ENCODE data around the gene TENM3.

Gene TENM3

DNA sequence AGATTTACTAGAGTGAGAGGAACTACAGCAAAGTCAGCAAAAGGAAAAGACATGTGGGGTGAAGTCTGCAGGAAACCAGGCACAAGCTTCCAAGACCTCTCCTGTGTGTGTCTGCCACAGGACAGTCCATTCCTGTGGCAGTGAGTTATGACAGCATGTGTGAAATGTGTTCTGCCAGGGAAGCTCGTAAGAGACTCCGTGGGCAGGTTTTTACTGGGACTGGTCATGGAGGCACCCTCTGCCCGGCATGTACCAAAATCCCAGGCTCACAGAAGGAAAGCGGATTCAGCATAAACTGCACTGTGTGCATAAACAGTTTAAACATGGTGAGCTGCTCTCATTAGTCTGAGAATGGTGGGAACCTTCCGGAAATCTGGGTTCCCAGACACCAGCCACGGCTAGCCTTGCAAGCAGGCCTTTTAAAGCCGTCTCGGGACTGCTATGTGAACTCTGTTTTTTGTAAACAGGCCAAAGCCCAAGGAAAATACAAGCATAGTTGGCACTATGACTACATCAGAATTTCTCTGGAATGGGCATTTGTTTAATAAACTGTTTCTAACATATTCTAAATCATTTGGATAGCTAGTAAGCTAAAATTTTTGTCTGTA is 288.5 kb downstream of the TENM3 start:
- no peak for DNase-seq (ENCODE audit: extremely low read depth, low read depth)
- TF ChIP-seq, protein P1, sequence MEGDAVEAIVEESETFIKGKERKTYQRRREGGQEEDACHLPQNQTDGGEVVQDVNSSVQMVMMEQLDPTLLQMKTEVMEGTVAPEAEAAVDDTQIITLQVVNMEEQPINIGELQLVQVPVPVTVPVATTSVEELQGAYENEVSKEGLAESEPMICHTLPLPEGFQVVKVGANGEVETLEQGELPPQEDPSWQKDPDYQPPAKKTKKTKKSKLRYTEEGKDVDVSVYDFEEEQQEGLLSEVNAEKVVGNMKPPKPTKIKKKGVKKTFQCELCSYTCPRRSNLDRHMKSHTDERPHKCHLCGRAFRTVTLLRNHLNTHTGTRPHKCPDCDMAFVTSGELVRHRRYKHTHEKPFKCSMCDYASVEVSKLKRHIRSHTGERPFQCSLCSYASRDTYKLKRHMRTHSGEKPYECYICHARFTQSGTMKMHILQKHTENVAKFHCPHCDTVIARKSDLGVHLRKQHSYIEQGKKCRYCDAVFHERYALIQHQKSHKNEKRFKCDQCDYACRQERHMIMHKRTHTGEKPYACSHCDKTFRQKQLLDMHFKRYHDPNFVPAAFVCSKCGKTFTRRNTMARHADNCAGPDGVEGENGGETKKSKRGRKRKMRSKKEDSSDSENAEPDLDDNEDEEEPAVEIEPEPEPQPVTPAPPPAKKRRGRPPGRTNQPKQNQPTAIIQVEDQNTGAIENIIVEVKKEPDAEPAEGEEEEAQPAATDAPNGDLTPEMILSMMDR (IDR thresholded peaks at IDR 0.05; ENCODE audit: low read depth, low read length, missing control alignments): no peak
- no peak overlapping the region for H3K4me3 ChIP-seq (replicated peaks; ENCODE audit: low read depth, low read length)

DNA sequence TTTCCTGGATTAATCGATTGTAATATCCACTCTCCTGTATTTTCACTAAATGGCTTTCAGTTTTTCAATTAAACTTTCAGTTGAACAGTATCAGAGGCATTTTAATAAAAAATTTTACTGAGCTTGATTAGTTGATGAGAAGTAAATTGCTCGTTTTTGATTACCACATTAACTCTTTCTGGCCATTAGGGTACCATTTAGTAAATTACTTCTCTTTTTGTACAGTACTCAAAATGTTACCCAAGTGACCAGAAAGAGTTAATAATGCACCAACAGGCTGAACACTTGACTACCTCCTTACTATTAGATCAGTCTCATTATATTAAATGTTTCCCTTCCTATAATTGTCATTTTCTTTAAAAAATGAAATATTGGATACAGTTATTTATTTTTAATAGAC is 289.2 kb downstream of the TENM3 start:
- TF ChIP-seq, protein P1 (IDR thresholded peaks at IDR 0.05; ENCODE audit: low read depth, low read length, missing control alignments): no peak
- no peak for DNase-seq (ENCODE audit: extremely low read depth, low read depth)
- no peak overlapping the region for H3K4me3 ChIP-seq (replicated peaks; ENCODE audit: low read depth, low read length)

DNA sequence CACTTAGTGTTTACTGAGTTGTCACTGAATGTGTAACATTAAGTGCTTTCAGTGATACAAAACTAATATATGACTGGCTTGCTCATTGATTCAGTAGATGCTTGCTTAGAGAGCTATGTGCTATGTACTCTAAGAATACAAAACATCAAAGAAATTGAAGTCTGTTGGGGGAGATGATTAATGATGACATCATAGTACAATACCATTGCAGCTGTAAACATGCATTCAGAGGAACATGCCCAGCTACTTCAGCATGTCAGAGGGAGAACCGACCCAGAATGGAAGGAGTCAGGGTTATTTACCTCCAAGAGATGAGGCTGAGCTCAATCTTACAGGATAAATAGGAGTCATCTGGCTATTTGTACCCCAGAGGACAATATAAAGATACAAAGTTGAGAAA is 290.8 kb downstream of the TENM3 start:
- TF ChIP-seq, protein P1 (IDR thresholded peaks at IDR 0.05; ENCODE audit: low read depth, low read length, missing control alignments): no peak
- DNase-seq (ENCODE audit: extremely low read depth, low read depth): no peak
- H3K4me3 ChIP-seq (replicated peaks; ENCODE audit: low read depth, low read length): no peak overlapping the region

DNA sequence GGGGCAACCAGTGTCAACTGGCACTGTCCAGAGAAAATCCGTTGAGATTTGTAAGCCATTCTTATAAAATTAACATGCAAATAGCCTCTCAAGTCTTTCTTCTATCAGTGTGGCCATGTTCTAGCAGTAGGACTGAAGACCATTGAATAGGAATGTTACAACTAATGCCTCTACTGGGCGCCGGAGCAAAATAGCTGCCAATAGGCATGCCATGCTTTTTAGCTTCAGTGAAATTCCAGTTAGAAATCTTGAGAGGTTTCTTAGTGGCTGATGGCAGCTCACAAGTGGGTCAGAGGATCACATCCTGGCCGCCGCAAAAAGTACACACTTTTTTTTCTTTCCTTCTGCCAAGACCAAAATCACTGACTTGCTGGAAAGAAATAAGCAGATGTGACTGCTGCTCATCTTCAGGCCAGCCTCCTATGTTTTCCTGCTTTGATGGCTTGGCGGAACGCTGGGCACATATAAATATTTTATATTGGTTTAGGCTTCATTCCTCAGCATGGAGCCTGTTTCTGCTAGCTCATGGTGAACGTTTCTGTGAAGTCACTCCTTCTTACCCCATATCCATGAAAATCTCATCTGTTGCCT is 293.1 kb downstream of the TENM3 start:
- DNase-seq (ENCODE audit: extremely low read depth, low read depth): no peak
- H3K4me3 ChIP-seq (replicated peaks; ENCODE audit: low read depth, low read length): no peak overlapping the region
- TF ChIP-seq, protein P1 (IDR thresholded peaks at IDR 0.05; ENCODE audit: low read depth, low read length, missing control alignments): no peak

DNA sequence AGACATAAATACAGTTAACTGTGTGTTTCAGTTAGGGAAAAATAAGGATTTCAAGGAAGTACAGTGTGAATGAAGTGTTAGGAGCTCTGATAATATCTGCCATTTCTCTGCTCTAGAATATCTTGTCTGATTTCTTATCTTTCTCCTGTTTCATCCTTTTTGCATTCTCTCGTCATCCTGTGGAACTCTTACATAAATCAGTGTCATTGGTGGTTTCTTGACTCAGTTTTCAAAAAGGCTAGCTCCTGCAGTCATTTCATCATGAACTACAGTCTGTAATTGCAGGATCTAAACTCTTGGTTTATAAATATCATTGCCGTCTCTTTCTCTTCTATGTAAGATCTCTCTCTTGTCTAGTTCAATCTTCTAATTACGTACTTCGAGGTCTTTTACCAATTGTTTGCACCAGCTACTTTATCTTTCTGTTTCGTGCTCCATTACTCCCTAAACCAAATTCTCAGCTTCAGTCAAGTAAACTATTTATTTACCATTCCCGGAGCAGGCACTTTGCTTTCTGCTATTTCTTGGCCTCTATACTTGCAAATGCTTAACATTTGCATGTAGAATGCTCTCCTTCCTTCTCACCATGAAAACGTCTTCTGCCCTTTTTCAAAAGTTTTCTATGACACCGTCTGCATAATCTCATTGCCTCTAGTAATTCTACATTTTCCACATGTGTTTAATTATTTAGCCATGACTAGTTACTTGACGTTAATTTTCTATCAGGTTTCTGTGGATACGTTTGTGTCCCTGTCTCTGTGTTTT is 294.0 kb downstream of the TENM3 start:
- H3K4me3 ChIP-seq (replicated peaks; ENCODE audit: low read depth, low read length): no peak overlapping the region
- DNase-seq (ENCODE audit: extremely low read depth, low read depth): no peak
- TF ChIP-seq, protein P1 (IDR thresholded peaks at IDR 0.05; ENCODE audit: low read depth, low read length, missing control alignments): no peak

DNA sequence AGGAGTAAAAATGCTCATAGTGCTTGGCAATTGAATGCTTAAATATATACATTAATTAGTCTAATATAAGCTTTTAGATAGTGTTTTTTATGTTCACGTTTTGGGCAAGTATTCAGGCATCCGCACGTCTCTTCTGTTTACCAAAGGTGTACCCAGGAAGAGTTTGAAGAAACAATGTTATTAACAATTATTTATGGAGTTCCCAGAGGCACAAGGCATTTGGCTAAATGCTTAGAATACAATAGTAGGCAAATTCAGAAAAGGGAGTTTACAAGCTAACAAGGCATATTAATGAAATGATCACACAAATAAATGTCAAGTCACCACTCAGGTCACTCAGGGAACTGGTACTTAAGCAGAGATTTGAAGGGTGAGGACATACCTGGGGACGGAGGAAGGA is 294.8 kb downstream of the TENM3 start:
- H3K4me3 ChIP-seq (replicated peaks; ENCODE audit: low read depth, low read length): no peak overlapping the region
- TF ChIP-seq, protein P1 (IDR thresholded peaks at IDR 0.05; ENCODE audit: low read depth, low read length, missing control alignments): no peak
- no peak for DNase-seq (ENCODE audit: extremely low read depth, low read depth)

Data from HFF-Myc (cell line).